Astrocyte (in vitro differentiated cells and primary cell): Measurements from ENCODE around the gene NDUFA13. TPM values are rescaled to one million over a fixed set of nuclear protein-coding genes. Genes with fewer than 3 reads are reported as not detected.

Experiments used
- DNase-seq: peaks from one replicate; pipeline ENCODE4 v3.0.0-alpha.2; 2010; ENCODE audit warnings: low read depth
- FAIRE-seq: peaks from 2 replicates; lab custom pipeline; 2011; peaks lifted over from hg19 to GRCh38; lab: Jason Lieb, UNC
- H2AFZ ChIP-seq: 2 replicates; pipeline ENCODE4 v1.6.0; 2012; ENCODE audit warnings: low read depth, low read length, inconsistent platforms
- H3K27ac ChIP-seq: 2 replicates; pipeline ENCODE4 v1.5.1; 2011; ENCODE audit warnings: low read depth, low read length, inconsistent platforms
- H3K27me3 ChIP-seq: 2 replicates; pipeline ENCODE4 v1.6.0; 2011; ENCODE audit warnings: low read length, inconsistent platforms; ENCODE audit not compliant: insufficient read depth
- H3K36me3 ChIP-seq: 2 replicates; pipeline ENCODE4 v1.5.1; 2011; ENCODE audit warnings: low read length, inconsistent platforms; ENCODE audit not compliant: insufficient read depth
- H3K4me1 ChIP-seq: 2 replicates; pipeline ENCODE4 v1.5.1; 2011; ENCODE audit warnings: low read length, inconsistent platforms; ENCODE audit not compliant: insufficient read depth
- H3K4me2 ChIP-seq: 2 replicates; pipeline ENCODE4 v1.6.0; 2012; ENCODE audit warnings: low read length, inconsistent platforms
- H3K4me3 ChIP-seq: 2 replicates; pipeline ENCODE4 v1.5.1; 2011; ENCODE audit warnings: low read depth, mild to moderate bottlenecking, low read length, inconsistent platforms; ENCODE audit not compliant: insufficient read depth
- H3K79me2 ChIP-seq: 2 replicates; pipeline ENCODE4 v1.6.0; 2012; ENCODE audit warnings: mild to moderate bottlenecking, low read length, inconsistent platforms; ENCODE audit not compliant: insufficient read depth
- H3K9ac ChIP-seq: 2 replicates; pipeline ENCODE4 v1.6.0; 2012; ENCODE audit warnings: mild to moderate bottlenecking, low read length, inconsistent platforms
- H3K9me3 ChIP-seq: 2 replicates; pipeline ENCODE4 v1.5.1; 2012; ENCODE audit warnings: low read depth, mild to moderate bottlenecking, low read length, inconsistent platforms; ENCODE audit not compliant: insufficient read depth
- H4K20me1 ChIP-seq: 2 replicates; pipeline ENCODE4 v1.6.0; 2012; ENCODE audit warnings: low read length, inconsistent platforms; ENCODE audit not compliant: insufficient read depth
- H3K27ac Mint-ChIP-seq: one replicate; pipeline ENCODE4 v1.8.0; 2021; ENCODE audit warnings: mild to moderate bottlenecking, mixed read lengths; ENCODE audit not compliant: unreplicated experiment
- H3K27me3 Mint-ChIP-seq: one replicate; pipeline ENCODE4 v1.8.0; 2021; ENCODE audit warnings: low read depth, mixed read lengths; ENCODE audit not compliant: unreplicated experiment
- H3K36me3 Mint-ChIP-seq: one replicate; pipeline ENCODE4 v1.8.0; 2021; ENCODE audit warnings: low read depth, mixed read lengths; ENCODE audit not compliant: unreplicated experiment
- H3K4me1 Mint-ChIP-seq: one replicate; pipeline ENCODE4 v1.8.0; 2021; ENCODE audit warnings: low read depth, mixed read lengths; ENCODE audit not compliant: unreplicated experiment
- H3K4me3 Mint-ChIP-seq: one replicate; pipeline ENCODE4 v1.8.0; 2021; ENCODE audit warnings: mild to moderate bottlenecking, moderate library complexity, mixed read lengths; ENCODE audit not compliant: unreplicated experiment
- H3K9me3 Mint-ChIP-seq: one replicate; pipeline ENCODE4 v1.8.0; 2021; ENCODE audit warnings: mild to moderate bottlenecking, mixed read lengths; ENCODE audit not compliant: unreplicated experiment
- EZH2 ChIP-seq: IDR thresholded peaks from 2 replicates; pipeline ENCODE4 v1.6.1; 2012; ENCODE audit warnings: mild to moderate bottlenecking, low read length, inconsistent platforms; ENCODE audit not compliant: insufficient read depth
- total RNA-seq: library from RNA; stranded (reverse); gene quantifications from 2 replicates; pipeline ENCODE4 v1.2.1, GENCODE V29; 2021
- TF ChIP-seq, protein P1 (sequence below): IDR thresholded peaks from 2 replicates; pipeline ENCODE4 v1.5.1; 2011; ENCODE audit warnings: low read depth, mild to moderate bottlenecking, inconsistent platforms, low read length, moderate library complexity; ENCODE audit not compliant: insufficient read depth

The NDUFA13 gene
- total RNA-seq, 1 donor from 2014 or later = 311 TPM

DNA sequence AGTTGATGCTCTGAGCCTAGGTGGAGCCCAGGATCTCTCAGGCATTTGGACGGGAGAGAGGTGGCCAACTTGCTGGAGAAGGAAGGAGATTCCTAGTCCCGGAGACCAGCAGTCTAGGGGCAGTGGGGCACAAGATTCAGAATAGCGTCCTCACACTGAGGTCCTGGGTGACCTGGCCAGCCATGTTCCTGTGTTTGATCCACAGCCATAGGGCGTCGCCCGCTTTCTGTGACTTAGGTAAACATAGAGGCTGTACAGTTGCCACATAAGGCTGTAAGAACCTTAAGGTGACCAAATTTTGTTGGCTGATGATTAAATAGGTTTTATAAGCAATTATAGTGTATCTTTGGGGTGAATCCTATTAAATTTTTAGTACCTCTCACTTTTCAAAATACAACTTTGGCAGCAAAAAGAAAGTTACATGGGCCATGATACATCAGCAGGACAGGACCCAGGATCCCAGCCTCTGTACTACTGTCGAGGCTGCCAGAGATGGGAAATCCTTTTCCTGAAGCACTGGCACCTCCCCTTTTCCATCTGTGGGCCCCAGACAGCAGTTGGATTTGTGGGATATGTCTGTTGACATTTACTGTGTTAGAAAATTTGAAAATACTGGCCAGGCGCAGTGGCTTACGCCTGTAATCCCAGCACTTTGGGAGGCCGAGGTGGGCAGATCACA lies 38.2 kb upstream of the NDUFA13 start:
- Mint-ChIP-seq H3K27ac (no peak overlapping the region), H3K9me3 (no peaks in the 10 kb centered on the region), H3K27me3 (no peaks in the 10 kb centered on the region), H3K36me3 (peaks cover 21% of the 10 kb centered on the region), H3K4me3 (no peak overlapping the region), H3K4me1 (peaks cover 14% of the 10 kb centered on the region)
- no peaks in the 10 kb centered on the region for H3K9me3 ChIP-seq
- no peaks in the 10 kb centered on the region for H3K27me3 ChIP-seq
- H3K79me2 ChIP-seq = peaks cover 100% of the 10 kb centered on the region
- no peak overlapping the region for H2AFZ ChIP-seq
- H3K4me1 ChIP-seq = peaks cover 10% of the 10 kb centered on the region
- H4K20me1 ChIP-seq = peaks cover 93% of the 10 kb centered on the region
- FAIRE-seq (no peak), DNase-seq (no peak)
- H3K36me3 ChIP-seq = no peaks in the 10 kb centered on the region
- H3K4me3 ChIP-seq = no peak overlapping the region
- no peak overlapping the region for H3K27ac ChIP-seq
- no peak overlapping the region for H3K4me2 ChIP-seq
- TF ChIP-seq, protein P1, sequence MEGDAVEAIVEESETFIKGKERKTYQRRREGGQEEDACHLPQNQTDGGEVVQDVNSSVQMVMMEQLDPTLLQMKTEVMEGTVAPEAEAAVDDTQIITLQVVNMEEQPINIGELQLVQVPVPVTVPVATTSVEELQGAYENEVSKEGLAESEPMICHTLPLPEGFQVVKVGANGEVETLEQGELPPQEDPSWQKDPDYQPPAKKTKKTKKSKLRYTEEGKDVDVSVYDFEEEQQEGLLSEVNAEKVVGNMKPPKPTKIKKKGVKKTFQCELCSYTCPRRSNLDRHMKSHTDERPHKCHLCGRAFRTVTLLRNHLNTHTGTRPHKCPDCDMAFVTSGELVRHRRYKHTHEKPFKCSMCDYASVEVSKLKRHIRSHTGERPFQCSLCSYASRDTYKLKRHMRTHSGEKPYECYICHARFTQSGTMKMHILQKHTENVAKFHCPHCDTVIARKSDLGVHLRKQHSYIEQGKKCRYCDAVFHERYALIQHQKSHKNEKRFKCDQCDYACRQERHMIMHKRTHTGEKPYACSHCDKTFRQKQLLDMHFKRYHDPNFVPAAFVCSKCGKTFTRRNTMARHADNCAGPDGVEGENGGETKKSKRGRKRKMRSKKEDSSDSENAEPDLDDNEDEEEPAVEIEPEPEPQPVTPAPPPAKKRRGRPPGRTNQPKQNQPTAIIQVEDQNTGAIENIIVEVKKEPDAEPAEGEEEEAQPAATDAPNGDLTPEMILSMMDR = no peak
- TF ChIP-seq EZH2 = no peak
- no peak overlapping the region for H3K9ac ChIP-seq

DNA sequence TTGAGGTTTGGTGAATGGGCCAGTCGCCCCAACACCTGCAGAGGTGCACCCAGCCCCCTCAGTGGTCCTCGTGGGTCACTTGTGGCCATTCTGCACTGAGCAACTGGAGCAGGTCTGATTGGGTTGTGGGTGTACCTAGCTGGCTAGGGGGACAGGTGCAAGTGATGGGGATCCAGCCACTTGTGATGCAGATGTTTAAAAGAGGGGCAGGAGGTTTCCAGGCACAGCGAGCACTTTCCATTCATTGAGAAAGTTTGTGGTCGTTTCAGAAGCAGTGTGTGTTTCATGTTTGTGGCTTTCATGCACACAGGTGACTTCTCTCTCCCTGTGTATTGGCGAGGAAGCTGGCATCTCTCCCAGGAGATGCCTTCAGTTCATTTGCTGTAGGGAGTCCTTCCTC lies 35.3 kb upstream of the NDUFA13 start:
- Mint-ChIP-seq H3K9me3 (peaks cover 2% of the 10 kb centered on the region), H3K27me3 (no peaks in the 10 kb centered on the region), H3K27ac (no peak overlapping the region), H3K36me3 (peaks cover 21% of the 10 kb centered on the region), H3K4me1 (peaks cover 18% of the 10 kb centered on the region), H3K4me3 (no peak overlapping the region)
- Histone ChIP-seq H3K36me3 (no peaks in the 10 kb centered on the region), H3K4me1 (peaks cover 16% of the 10 kb centered on the region), H3K27ac (no peak overlapping the region), H4K20me1 (peaks cover 78% of the 10 kb centered on the region), H3K9me3 (no peaks in the 10 kb centered on the region), H3K79me2 (peaks cover 95% of the 10 kb centered on the region), H3K4me3 (no peak overlapping the region), H2AFZ (no peak overlapping the region), H3K27me3 (no peaks in the 10 kb centered on the region), H3K9ac (no peak overlapping the region), H3K4me2 (no peak overlapping the region)
- TF ChIP-seq, protein P1 = no peak
- no peak for TF ChIP-seq EZH2
- FAIRE-seq (no peak), DNase-seq (no peak)
